Coronary artery (tissue), 2 donors: ENCODE results near the gene COL28A1.

Experiments
- DNase-seq: peaks from one replicate; pipeline ENCODE4 v3.0.0-alpha.2; 2017; ENCODE audit warnings: low spot score
- H3K27ac ChIP-seq, 2 donors: fragments of 200-600 bp; sonication (generic); one replicate each; pipeline ENCODE4 v1.5.1; 2016 to 2019
- H3K4me3 ChIP-seq: fragments of 200-600 bp; sonication (generic); 2 replicates; pipeline ENCODE4 v1.5.1; 2016; ENCODE audit warnings: mild to moderate bottlenecking, moderate library complexity
- TF ChIP-seq, protein P1 (sequence below): fragments of 200-600 bp; sonication (generic); IDR thresholded peaks from one replicate; pipeline ENCODE4 v1.5.1; 2019; ENCODE audit warnings: antibody characterized with exemption

Gene COL28A1

DNA sequence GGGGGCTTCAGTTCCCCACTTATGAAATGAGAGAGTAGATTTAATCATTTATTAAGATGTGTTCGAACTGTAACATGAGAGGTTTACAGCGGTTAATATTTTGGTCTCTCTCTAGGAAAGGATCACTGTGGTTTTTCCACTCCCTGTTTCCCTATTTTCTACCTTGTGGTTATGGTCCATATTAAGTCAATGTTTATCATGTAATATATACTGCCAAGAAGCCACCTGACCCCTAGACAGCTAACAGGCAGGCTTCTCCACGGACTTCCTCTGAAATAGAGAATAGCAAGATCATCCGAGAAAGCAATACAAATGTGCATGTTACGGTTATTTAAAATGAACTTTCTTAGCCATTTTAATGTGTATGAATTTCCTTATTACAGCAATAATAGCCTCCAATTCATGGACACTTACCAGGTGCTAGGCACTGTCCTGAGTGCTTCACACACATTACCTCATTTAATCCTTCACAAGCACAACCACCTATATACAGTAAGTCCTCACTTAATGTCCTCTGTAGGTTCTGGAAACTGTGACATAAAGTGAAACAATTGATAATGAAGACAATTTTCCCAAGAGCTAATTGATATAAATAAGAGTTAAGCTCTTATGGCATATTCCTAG, 835 bp upstream of the COL28A1 start:
- H3K27ac ChIP-seq: no peak overlapping the region
- TF ChIP-seq, protein P1, sequence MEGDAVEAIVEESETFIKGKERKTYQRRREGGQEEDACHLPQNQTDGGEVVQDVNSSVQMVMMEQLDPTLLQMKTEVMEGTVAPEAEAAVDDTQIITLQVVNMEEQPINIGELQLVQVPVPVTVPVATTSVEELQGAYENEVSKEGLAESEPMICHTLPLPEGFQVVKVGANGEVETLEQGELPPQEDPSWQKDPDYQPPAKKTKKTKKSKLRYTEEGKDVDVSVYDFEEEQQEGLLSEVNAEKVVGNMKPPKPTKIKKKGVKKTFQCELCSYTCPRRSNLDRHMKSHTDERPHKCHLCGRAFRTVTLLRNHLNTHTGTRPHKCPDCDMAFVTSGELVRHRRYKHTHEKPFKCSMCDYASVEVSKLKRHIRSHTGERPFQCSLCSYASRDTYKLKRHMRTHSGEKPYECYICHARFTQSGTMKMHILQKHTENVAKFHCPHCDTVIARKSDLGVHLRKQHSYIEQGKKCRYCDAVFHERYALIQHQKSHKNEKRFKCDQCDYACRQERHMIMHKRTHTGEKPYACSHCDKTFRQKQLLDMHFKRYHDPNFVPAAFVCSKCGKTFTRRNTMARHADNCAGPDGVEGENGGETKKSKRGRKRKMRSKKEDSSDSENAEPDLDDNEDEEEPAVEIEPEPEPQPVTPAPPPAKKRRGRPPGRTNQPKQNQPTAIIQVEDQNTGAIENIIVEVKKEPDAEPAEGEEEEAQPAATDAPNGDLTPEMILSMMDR: no peak
- no peak overlapping the region for H3K4me3 ChIP-seq
- no peak for DNase-seq

DNA sequence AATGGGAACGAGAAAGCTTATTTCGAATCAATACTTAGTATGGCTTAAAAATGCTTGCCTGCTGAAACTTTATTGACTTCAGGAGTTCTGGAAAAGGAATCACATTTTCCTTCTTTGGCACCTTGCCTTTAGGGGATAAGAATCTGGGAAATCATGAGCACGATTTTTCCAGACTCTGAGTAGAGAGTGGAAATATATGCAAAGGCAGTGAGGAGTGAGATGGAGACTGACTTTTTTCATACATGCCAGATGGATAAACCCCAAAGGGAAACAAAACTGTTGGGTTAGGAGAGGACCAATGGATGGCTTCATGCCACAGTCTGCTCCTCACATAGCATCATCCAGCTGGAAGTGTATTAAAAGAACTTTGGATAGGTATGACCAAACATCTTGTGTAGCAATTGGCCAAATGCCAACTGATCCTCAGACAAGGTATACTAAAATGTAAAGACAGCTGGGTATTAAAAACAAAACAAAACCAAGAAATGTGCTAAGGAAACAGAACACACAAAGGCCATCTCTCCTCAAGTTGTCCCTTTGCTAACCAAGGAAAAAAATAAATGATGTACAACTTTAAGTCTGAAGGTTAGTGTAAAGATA, 1.7 kb downstream of the COL28A1 start:
- no peak overlapping the region for H3K4me3 ChIP-seq
- DNase-seq: no peak
- no peak overlapping the region for H3K27ac ChIP-seq
- TF ChIP-seq, protein P1: no peak

GRCh38 chr7:7529328-7529727, 6.3 kb downstream of the COL28A1 start:
- Histone ChIP-seq H3K27ac (no peak overlapping the region), H3K4me3 (no peak overlapping the region)
- TF ChIP-seq, protein P1: no peak
- no peak for DNase-seq

- Histone ChIP-seq H3K4me3 (no peak overlapping the region), H3K27ac (no peak overlapping the region)
- TF ChIP-seq, protein P1: no peak
- DNase-seq: no peak
Observed at GRCh38 chr7:7527047-7527446, 8.6 kb downstream of the COL28A1 start.

GRCh38 chr7:7526006-7526405, 9.7 kb downstream of the COL28A1 start:
- no peak overlapping the region for H3K27ac ChIP-seq
- no peak overlapping the region for H3K4me3 ChIP-seq
- TF ChIP-seq, protein P1: no peak
- no peak for DNase-seq

GRCh38 chr7:7524121-7524520, 11.6 kb downstream of the COL28A1 start:
- TF ChIP-seq, protein P1: no peak
- no peak overlapping the region for H3K27ac ChIP-seq
- no peak overlapping the region for H3K4me3 ChIP-seq
- DNase-seq: no peak

- no peak overlapping the region for H3K27ac ChIP-seq
- TF ChIP-seq, protein P1: no peak
- H3K4me3 ChIP-seq: no peak overlapping the region
- no peak for DNase-seq
Observed at GRCh38 chr7:7522421-7522820, 13.3 kb downstream of the COL28A1 start.
